DMS53 treated with DMSO at 0.1 percent for 48 hours (cell line): ENCODE results near the gene FGD5.
A peak's percentile ranks its signal among the peaks of the same experiment; 100 is the strongest.

ENCODE experiments used
- DNase-seq: peaks from one replicate; lab custom pipeline; 2025; ENCODE audit not compliant: unreplicated experiment; lab: John Stamatoyannopoulos, UW

The FGD5 gene

GRCh38 chr3:14922863-14923262, 104.1 kb downstream of the FGD5 start:
- no peak for DNase-seq

GRCh38 chr3:14923476-14923875, 104.7 kb downstream of the FGD5 start:
- DNase-seq, result no peak

DNA sequence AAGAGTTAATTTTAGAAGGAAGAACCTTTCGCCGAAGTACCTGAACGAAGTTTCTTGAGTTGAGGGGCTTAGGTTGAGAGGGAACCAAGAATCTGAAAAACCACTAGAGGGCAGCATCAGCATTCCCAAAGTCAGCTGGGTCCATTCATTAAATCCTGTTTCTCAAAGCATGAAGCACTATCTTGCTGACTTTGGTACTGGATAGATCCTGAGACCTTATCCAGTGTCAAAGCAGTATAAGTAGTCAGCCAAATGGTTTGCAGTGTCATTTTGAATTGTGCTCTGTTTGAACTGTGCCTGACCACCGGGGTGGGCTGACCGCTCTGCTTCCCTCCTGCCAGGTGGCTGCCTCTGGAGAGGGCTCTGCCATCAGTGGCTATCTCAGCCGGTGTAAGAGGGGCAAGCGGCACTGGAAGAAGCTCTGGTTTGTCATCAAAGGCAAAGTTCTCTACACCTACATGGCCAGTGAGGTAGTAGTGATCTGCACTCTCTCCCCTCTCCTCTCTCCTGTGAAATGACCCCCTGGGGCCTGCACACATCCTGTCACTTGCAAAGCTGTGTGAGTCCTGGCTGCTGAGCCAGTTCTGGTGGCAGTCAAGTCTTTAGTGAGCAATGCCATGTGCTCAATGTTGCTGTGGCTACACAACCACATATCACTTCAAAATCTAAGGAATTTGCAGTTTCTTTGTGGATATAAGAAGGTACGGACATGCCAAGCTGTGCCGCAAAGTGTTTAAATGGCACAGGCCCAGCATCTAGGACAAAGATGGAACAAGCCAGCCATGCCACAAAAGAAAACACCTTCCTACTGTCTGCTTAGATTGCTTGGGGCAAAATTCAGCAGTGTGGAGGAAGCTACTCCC, 107.2 kb downstream of the FGD5 start:
- DNase-seq, result peak; percentile 4

- no peak for DNase-seq
Observed at GRCh38 chr3:14926592-14926991, 107.8 kb downstream of the FGD5 start.

DNA sequence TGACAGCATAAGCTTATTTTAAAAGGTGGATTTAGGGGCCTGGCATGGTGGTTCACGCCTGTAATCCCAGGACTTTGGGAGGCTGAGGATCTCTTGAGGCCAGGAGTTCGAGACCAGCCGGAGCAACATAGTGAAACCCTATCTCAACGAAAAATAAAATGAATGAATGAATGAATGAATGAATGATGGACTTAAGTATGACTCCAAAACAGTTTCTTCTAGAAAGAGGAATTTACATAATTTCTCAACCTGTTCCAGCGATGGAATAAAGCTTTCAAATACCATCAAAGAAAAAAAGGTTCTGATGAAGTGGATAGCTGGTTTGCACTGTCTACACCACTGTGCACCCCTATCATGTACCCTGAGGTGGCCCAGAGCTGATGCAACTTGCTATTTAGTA, 108.5 kb downstream of the FGD5 start:
- DNase-seq, result no peak

DNA sequence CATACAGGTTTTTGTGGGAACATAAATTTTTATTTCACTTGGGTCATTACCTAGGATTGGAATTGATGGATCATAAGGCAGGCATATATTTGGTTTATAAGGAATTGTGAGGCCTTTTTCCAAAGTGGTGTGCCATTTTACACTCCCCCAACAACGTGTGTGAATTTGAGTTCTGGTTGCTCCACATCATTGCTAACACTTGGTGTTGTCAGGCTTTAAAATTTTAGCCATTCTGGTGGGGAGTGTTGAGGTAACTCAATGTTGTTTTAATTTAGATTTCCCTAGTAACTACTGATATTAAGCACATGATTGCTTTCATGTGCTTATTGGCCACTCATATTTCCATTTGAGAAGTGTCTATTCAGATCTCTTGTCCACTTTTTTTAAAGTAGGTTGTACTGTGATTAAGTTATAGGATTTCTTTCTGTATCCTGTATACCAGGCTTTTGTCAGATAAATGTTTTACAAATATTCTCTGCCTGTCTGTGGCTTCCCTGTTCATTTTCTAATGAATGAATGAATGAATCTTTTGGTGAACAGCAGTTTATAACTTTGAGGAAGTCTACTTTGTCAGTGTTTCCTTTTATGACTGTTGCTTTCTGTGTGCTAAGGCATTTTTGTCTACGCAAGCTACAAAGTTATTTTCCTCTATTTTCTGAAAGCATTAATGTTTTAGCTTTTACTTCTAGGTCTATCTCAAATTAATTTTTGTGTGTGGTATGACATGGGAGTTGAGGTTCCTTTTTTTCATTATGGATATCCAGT, 110.7 kb downstream of the FGD5 start:
- DNase-seq, result no peak

GRCh38 chr3:14933820-14934425, 115.2 kb downstream of the FGD5 start:
- no peak for DNase-seq

- no peak for DNase-seq
Observed at GRCh38 chr3:14935592-14936345, 117.0 kb downstream of the FGD5 start.

DNA sequence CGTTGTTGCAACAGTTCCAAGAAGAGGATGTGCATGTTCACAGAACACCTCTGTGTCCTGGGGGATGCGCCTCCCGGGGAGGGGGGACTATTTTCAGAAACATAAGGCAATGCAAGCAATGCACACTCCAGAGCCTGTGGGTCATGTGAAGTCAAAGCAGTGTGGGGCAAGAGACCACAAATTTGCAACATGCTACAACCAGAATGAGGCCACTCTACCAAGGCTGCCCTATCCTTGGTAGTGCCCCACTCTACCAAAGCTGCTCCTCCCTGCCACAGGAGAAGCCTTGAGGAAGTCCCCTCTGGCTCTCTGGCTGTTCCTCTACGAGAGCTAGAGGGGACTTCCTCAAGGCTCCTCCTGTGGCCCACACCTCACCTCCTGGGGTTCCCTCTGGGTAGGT, 120.2 kb downstream of the FGD5 start:
- DNase-seq, result no peak

DNA sequence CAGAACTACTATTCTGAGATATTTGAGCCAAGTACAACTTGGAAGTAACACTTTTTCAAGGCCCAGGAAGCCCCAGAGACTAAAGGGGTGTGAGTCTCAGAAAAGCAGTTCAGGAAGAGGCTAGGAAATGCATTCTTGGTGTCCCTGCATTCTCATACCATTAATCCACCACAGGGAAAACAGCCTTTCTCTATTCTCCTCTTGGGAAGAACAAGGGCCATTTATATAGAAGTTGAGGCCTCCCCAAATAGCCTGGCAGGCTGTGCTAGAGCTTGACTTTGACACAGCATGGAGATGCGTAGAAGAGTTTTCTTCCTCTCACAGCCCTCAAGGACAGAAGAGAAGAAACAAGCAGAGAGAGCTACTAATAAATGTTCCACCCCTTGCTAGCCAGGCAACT, 123.1 kb downstream of the FGD5 start:
- DNase-seq, result no peak

- no peak for DNase-seq
Observed at GRCh38 chr3:14943042-14943441, 124.3 kb downstream of the FGD5 start.

DNA sequence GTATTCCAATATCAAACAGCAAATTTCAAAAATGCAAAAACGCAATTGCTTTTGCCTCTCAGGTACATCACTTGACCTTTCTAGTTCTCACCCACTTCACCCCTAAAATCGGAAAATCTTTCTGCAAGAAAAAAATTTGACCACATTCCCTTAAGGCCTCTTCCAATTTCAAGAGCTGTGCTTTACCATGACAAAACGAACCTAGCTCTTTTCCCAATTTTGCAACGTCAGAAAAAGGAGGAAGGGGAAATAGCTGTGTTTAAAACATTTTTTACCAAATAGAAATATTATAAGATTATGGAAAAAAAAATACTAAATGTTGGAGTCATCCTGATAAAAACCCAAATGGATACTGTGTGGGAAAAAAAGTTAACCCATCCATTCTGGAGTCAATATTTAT, 127.5 kb downstream of the FGD5 start:
- DNase-seq, result no peak

- DNase-seq, result no peak
Observed at GRCh38 chr3:14946739-14947099, 128.0 kb downstream of the FGD5 start.

- DNase-seq, result peak; percentile 7
Observed at GRCh38 chr3:14947100-14947885, 128.5 kb downstream of the FGD5 start, which contains the start of gene NR2C2. Gene NR2C2 (plus strand): TSS chr3:14947583. CDS start chr3:15003915, 56,332 bp downstream.

- DNase-seq, result peak; percentile 43
Observed at GRCh38 chr3:14947886-14948608, 129.3 kb downstream of the FGD5 start.

- DNase-seq, result no peak
Observed at GRCh38 chr3:14948609-14949038, 129.9 kb downstream of the FGD5 start.

DNA sequence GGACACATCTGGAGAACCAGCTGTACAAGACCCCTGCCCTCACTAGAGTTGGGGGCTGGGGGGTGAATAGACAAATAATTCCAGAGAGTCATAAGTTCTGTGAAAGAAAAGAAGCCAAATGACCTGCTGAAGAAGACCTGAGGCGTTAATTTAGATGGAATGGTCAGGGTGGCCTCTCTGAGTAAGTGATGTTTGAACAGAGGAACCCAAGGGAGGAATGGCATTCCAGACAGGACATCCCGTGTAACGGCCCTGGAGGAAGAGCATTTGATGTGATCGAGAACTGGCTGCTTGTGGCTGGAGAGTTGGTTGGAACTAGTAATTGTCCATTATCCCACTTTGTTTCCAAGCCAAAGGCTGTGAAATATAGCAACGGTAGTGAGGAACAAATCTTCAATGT, 130.4 kb downstream of the FGD5 start:
- no peak for DNase-seq

DNA sequence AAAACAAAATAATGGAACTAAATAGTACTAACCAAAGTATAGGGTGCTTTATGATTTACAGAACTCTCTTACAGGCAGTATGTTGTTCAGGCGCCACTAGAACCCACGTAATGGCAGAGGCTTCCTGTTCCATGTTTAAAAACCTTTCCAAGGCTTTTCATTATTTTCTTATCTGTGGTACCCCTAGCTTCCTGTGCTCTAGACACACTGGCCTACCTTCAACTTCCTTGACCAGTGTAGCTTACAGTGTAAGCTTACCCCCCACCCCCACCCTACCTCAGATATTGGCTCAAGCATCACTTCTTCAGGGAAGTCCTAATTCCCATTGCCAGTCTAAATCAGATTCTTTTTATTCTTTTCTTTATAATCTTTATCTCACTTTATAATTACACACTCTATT, 131.5 kb downstream of the FGD5 start:
- no peak for DNase-seq

GRCh38 chr3:14957153-14957552, 138.4 kb downstream of the FGD5 start:
- no peak for DNase-seq

- no peak for DNase-seq
Observed at GRCh38 chr3:14957925-14958324, 139.2 kb downstream of the FGD5 start.
